ENCODE results near the gene ZNF668.
A peak's percentile ranks its signal among the peaks of the same experiment; 100 is the strongest.
"Not testable (repeated sequence)": the region's sequence is repeated elsewhere in the genome, so short reads cannot be mapped to it uniquely, and the experiment has no call there.

The ZNF668 gene

DNA sequence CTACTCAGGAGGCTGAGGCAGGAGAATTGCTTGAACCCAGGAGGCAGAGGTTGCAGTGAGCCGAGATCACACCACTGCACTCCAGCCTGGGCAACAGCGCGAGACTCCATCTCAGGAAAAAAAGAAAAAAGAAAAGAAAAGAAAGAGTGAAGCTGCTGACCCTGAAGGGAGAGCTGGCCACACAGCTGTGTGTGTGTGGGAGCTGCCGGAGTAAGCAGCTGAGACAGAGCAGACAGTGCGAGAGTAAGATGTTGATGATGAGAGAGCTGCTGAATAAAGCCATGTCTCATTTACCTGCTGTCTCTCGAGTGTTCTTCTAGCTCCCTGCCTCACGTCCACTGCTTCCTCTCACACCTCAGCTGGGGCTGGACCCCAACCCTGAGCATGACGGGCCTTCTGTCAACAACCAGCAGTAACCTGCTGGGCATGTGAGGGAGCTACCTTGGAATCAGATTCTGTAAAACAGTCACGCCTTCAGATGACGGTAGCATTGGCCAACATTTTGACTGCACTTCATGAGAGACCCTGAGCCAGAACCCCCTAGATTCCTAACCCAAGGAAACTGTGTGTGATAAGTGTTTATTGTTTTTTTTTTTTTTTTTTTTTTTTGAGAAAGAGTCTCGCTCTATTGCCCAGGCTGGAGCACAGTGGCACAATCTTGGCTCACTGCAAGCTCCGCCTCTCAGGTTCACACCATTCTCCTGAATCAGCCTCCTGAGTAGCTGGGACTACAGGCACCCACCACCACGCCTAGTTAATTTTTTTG, 27.0 kb upstream of the ZNF668 start:
- DNase-seq: not testable (repeated sequence)

GRCh38 chr16:31099860-31100638, 26.0 kb upstream of the ZNF668 start:
- no peak for DNase-seq

DNA sequence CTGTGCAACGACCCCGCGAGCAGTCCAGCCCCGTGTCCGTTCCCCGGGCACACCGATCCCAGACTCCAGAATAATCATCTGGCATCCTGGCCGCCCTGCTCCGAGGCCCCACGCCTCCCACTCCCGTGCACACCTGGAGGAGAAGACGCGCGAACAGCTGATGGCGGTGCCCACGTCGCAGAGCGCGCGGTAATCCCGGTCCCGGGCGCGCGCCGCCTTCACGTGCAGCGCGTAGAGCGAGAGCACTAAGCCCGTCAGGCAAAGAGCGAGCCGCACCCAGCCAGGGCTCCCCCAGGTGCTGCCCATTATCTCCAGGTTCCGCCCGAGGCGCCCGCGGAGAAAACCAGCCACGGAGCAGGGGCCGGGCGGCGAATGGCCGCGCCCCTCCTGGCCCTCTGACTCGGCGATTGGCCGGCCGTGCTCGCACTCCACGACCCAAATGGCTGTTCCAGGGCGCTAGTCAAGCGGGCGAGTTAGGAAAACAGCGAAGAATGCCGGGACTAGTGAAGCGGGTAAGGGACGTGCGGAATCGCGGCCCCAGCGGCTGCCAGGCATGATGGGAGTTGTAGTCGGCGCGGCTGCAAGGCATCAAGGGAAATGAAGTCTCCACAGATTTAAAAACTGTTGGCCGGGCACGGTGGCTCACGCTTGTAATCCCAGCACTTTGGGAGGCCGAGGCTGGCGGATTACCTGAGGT, 20.5 kb upstream of the ZNF668 start, which contains the start of gene VKORC1:
TSS of gene VKORC1 (minus strand) at position 374 of the 697 bp plus-strand sequence. CDS start at position 306, 68 bp downstream.
- DNase-seq: peak; percentile 98

DNA sequence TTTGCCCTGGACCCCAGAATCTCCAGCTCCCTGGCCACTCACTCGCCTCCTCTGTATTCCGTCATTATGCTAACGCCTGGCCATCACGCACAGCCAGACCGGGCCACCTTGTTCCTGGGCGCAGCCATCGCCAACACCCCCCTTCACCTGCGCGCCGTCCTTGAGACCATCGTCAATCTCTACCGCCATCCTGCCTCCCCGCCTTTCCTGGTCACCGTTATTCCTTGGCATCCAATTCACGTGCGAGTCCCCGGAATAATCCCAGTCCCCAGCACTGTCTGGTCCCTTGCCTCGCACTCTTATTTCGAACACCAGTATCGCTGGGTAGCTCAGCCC, 20.0 kb upstream of the ZNF668 start:
- no peak for DNase-seq

- DNase-seq: no peak
Observed at GRCh38 chr16:31093132-31093703, 19.2 kb upstream of the ZNF668 start.

- no peak for DNase-seq
Observed at GRCh38 chr16:31092330-31092729, 18.3 kb upstream of the ZNF668 start.

- DNase-seq: no peak
Observed at GRCh38 chr16:31090540-31090939, 16.5 kb upstream of the ZNF668 start.

- no peak for DNase-seq
Observed at GRCh38 chr16:31089199-31089598, 15.2 kb upstream of the ZNF668 start.

DNA sequence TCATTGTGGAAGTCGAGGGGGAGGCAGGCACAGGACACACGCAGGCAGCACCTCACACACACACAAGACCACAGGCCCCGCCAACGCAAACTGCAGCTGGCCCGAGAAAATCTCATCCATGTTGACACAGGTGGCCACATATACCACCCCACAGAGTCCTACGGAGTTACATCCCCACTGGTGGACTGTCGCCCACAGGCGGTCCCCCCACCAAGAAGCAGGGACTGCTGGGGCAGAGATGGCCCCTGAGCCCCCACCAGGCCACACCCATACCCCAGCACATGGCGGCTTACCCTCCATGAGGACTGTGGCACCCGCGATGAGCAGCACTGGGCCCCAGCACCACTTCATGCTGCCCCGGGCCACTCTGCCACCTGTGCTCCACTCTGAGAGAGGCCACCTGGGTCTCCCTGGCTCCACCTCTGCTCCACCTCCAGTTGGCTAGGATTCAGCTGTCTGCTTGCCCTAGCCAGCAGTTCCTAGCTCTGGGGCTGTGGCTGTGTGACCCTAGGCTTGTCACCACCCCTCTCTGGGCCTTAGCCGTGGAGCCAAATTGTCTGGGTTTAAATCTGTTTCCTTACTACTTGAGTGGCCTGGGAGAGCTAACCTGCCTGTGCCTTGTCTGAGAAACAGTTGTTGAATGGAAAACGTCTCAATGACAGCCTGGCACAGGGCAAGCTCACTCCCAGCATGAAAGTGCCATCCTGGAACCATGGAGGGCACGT, 14.6 kb upstream of the ZNF668 start, which contains the start of gene PRSS53:
TSS of gene PRSS53 (minus strand) at position 485 of the 725 bp plus-strand sequence. CDS start at position 351, 134 bp downstream.
- no peak for DNase-seq

- DNase-seq: no peak
Observed at GRCh38 chr16:31087971-31088370, 13.9 kb upstream of the ZNF668 start.

DNA sequence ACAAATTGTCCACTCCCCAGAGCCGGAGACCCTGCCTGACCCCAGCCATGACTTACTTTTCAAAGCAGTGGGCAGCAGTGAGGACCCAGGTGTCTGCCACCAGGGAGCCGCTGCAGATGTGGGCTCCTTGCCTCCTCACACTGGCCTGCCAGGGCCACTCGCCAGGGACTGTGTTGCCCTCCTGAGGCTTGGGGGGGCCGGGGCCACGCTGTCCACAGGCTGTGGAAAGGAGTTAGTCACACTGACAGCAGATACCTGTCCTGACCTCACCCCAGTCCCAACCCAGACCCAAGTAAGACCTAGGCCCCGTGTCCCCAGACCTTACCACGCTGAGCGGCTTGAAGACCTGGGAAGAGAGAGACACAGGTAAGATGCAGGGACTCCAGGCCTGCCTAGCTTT, 13.4 kb upstream of the ZNF668 start:
- no peak for DNase-seq

- no peak for DNase-seq
Observed at GRCh38 chr16:31086629-31086906, 12.5 kb upstream of the ZNF668 start.

GRCh38 chr16:31085873-31086628, 12.0 kb upstream of the ZNF668 start:
- no peak for DNase-seq

GRCh38 chr16:31085411-31085810, 11.4 kb upstream of the ZNF668 start:
- no peak for DNase-seq

GRCh38 chr16:31084584-31085302, 10.7 kb upstream of the ZNF668 start:
- no peak for DNase-seq

DNA sequence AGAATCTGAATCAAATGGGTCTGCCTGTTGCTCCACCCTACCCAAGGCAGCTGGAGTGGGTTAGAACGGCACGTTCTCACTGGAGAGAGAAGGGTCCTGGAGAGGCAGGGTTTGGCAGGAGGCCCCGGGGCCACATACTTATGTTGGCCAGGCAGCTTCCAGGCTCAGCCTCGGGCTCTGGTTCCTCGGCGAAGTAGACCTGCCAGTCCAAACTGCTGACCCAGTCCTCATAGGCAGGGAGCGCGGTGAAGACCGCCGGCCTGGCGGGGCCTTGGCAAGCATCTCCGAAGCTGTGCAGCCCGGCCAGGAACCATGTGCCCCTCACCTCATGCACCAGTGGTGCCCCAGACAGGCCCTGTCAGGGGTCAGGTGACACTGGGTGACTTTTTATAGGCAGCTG, 9.9 kb upstream of the ZNF668 start:
- no peak for DNase-seq

DNA sequence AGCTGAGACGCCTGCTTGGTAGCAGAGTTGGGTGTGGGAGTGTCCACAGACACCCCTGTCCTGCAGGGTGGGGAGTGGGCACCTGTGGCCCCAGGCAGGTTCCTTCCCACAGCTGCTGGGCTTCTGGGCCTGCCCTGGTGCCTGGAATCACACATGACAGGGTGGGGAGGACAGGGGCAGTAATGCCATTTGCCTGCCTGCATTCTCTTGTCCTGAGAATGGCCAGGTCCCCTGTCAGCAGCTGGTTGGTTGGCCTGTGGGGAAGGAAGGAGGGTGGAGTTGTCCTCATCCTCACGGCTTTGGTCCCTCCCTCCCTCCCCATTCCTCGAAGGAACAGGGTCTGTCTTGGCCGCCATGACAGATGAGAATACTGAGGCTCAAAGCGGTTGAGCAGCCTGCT, 9.5 kb upstream of the ZNF668 start:
- no peak for DNase-seq

DNA sequence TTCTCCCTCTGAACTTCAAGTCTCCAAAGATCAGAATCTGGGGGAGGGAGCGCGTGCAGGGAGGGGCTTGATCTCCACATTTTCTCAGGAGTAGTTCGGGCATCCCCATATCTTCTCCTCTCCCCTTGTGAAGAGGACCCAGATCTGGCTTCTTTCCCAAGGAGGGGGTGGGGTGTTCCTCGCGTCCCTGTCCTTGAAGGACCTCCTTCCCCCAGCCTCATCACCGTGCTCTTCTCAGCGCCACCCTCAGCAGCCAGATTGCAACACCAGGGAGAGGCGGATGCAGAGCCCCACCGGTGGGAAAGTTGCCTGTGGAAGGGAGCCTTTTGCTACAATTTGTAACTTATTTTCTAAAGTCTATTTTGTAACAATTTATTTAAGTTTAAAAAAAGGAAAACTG, 9.0 kb upstream of the ZNF668 start:
- no peak for DNase-seq

- DNase-seq: no peak
Observed at GRCh38 chr16:31082368-31083045, 8.5 kb upstream of the ZNF668 start.

All from DMS 273 treated with DMSO at 0.1 percent for 48 hours (cell line).